VCaP (cell line): ENCODE measurements around the gene LRRC23.
"Not testable (repeated sequence)": the region's sequence is repeated elsewhere in the genome, so short reads cannot be mapped to it uniquely, and the experiment has no call there.

Experiments used
- H3K27ac ChIP-seq: fragments of 450-650 bp; 2 replicates; pipeline ENCODE4 v1.5.1; 2017
- TF ChIP-seq, protein P1 (sequence below): fragments of 450-650 bp; conservative IDR thresholded peaks from 2 replicates; pipeline ENCODE4 v1.5.1; 2017; ENCODE audit warnings: mild to moderate bottlenecking, moderate library complexity

LRRC23 gene

DNA sequence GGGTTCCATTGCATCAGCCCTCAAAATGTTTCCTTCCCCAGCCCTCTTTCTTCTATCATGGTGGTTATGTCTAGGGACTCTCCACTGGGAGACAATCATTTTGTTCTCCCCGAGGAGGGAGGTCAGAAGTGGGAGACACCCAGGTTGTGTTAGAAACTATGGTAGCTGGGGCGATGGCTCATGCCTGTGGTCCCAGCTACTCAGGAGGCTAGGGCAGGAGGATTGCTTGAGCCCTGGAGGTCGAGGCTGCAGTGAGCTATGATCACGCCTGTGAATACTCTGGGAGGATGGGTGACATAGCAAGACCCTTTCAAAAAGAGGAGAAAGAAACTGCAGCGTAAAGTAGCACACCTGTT is 13.0 kb upstream of the LRRC23 start:
- peak overlapping the region; percentile 93 for H3K27ac ChIP-seq
- TF ChIP-seq, protein P1, sequence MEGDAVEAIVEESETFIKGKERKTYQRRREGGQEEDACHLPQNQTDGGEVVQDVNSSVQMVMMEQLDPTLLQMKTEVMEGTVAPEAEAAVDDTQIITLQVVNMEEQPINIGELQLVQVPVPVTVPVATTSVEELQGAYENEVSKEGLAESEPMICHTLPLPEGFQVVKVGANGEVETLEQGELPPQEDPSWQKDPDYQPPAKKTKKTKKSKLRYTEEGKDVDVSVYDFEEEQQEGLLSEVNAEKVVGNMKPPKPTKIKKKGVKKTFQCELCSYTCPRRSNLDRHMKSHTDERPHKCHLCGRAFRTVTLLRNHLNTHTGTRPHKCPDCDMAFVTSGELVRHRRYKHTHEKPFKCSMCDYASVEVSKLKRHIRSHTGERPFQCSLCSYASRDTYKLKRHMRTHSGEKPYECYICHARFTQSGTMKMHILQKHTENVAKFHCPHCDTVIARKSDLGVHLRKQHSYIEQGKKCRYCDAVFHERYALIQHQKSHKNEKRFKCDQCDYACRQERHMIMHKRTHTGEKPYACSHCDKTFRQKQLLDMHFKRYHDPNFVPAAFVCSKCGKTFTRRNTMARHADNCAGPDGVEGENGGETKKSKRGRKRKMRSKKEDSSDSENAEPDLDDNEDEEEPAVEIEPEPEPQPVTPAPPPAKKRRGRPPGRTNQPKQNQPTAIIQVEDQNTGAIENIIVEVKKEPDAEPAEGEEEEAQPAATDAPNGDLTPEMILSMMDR, result no peak

DNA sequence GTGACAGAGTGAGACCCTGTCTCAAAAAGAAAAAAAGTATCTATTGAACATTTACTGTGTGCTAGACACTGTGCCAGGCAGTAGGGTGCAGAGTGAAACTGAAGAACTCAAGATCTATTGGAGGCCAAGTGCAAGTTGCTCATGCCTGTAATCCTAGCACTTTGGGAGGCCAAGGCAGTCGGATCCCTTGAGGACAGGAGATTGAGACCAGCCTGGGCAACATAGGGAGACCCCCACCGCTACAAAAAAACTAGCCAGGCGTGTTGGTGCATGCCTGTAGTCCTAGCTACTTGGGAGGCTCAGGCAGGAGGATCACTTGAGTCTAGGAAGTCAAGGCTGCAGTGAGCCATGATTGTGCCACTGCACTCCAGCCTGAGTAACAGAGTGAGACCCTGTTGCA is 11.9 kb upstream of the LRRC23 start:
- H3K27ac ChIP-seq, result not testable (repeated sequence)

DNA sequence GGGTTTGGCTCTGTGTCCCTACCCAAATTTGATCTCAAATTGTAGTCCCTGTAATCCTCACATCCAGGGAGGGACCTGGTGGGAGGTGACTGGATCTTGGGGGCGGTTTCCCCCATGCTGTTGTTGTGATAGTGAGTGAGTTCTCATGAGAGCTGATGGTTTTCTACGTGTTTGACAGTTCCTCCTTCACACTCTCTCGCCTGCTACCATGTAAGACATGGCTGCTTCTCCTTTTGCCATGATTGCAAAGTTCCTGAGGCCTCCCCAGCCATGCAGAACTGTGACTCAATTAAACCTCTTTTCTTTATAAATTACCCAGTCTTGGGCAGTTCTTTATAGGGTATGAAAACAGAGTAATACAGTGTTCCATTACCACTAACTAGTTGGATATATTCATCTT is 10.3 kb upstream of the LRRC23 start:
- no peak overlapping the region for H3K27ac ChIP-seq
- TF ChIP-seq, protein P1, result no peak

DNA sequence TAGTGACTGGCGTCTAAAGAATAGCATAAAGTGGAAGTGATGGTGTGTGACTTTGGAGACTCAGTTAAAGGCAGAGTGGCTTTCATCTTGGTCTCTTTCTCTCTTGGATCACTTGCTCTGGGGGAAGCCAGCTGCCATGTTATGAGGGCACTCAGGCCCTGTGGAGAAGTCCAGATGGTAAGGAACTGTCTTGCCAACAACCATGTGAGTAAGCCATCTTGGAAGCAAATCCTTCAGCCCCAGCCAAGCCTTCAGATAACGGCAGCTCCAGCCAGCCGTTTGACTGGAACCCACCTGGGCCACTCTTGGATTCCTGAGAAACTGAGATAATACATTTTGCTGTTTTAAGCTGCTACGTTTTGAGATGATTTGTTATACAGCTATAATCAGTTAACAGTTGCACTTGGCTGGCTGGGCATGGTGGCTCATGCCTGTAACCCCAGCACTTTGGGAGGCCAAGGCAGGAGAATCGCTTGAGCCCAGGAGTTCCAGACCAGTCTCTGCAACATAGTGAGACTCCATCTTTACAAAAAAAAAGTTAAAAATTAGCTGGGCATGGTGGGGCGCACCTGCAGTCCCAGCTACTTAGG is 7.7 kb upstream of the LRRC23 start:
- TF ChIP-seq, protein P1, result no peak
- H3K27ac ChIP-seq, result no peak overlapping the region

DNA sequence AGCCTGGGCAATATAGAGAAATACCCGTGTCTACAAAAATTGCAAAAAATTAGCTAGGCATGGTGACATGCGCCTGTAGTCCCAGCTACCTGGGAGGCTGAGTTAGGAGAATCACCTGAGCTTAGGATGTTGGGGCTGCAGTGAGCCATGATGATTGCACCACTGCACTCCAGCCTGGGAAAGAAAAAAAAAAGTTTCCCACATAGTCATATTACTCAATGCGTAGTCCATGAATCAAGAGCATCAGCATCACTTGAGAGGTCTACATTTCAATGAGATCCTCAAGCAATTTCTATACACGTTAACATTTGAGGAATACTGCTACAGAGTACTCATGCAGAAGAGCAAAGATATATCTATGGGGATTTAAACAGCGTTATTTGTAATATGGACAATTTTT is 5.2 kb upstream of the LRRC23 start:
- peak overlapping the region; percentile 32; the same call in 1 of the 2 replicates for H3K27ac ChIP-seq
- TF ChIP-seq, protein P1, result no peak

DNA sequence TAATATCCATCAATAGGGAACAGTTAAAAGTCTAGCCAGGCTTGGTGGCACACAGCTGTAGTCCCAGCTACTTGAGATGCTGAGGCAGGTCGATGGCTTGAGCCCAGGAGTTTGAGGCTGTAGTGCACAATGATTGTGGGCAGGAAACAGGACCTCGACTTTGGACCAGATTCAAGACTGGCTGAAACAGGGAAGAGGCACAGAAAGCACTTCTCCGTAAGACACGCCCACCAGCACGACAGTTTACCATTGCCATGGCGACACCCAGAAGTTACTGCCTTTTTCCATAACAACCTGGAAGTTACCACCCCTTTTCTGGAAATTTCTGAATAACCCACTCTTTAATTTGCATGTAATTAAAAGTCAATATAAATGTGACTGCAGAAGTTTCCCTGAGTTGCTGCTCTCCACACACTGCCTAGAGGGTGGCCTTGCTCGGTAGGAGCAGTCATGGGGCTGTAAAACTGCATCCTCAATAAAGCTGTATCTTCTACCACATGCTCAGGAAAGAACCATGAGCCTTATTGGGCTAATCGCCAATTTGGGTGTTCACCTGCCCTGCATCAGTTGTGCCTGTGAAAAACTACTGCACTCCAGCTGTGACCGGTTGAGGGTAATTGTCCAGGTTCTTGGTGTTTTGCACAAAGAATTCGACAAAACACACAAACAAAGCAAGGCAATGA is 4.6 kb upstream of the LRRC23 start:
- TF ChIP-seq, protein P1, result no peak
- H3K27ac ChIP-seq, result peak overlapping the region; percentile 32; the same call in 1 of the 2 replicates

DNA sequence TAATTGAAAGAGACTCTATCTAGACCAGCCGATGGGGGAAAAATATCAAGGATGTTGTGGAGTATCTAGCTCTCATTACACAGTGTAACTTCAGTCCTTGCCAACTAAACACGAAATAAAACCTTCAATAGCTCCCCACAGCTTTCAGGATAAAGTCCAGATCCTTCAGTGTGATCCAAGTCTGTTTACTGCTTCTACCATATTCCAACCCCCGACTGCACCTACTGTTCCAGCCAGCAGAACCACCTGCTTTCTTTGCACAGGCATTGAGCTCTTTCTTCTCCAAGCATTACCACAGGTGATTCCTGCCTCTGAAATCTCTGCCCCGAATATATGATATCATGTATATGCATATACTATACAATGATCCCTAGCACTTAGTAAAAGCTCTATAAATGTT is 2.2 kb upstream of the LRRC23 start:
- TF ChIP-seq, protein P1, result no peak
- no peak overlapping the region for H3K27ac ChIP-seq

DNA sequence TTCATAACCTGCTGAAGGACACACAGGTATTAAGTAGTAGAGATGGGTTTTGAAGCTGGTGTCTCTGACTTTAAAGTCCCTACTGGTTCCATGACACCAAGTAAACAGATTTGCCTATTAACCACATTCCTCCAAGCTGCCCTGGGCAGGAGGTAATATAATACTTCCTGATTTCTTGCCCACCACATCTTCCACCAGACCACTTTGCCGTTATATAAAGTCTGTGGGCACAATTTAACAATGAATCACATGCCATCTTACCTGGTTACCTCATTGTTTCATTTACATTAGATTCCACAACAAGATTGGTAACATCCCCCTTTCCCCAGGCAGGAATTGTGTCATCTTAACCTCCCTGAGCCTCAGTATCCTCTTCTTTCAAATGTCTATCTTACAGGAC is 900 bp upstream of the LRRC23 start:
- TF ChIP-seq, protein P1, result no peak
- H3K27ac ChIP-seq, result peak overlapping the region; percentile 67
